HCT116 (cell line): ENCODE results near the gene MYOM1.

ENCODE experiments used
- EZH2 ChIP-seq: fragments of 200-600 bp; sonication (generic); IDR thresholded peaks from 2 replicates; pipeline ENCODE4 v1.6.1; 2017; ENCODE audit warnings: antibody characterized with exemption, mixed run types
- YY1 ChIP-seq: IDR thresholded peaks from 2 replicates; pipeline ENCODE4 v1.6.1; 2011; ENCODE audit warnings: low read length, low read depth, moderate library complexity, mild to moderate bottlenecking; ENCODE audit not compliant: insufficient replicate concordance; ENCODE audit errors: extremely low read depth

DNA sequence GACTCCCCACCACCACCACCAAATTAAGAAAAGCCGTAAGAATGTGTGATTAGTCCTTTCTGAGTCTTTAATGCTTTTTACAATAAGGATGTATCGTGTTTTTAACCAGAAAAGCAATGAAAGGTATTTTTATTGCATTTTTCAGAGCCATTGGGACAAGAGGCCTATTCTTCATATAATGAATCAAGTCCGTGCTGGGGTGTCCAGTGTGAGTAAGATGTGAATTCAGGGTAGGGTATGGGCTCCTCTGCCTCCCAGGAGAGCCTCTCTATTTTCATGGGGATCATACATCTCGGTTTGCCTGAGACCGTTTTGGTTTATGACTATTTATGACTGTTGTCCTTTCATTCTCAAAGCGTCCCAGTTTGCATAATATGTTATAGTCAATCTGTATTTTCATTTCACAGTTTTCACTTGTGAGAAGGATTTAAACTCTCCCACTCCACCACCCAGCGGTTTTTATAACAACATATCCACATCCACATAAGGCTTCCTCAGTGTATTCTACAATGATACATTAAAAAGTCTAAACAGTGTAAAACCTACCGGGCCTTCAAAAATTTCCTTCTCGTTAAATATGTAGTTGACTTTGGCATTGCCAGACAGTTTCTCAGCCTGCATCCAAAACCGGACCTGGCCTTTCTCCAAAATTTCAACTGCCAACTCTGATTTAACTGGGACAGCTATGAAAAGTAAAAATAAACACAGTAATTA lies 126.0 kb downstream of the MYOM1 start:
- TF ChIP-seq YY1: no peak
- no peak for TF ChIP-seq EZH2
